H9 (cell line): ENCODE results near the gene MBD3L1. TPM values are rescaled to one million over a fixed set of nuclear protein-coding genes. Genes with fewer than 3 reads are reported as not detected.

Source experiments
- DNase-seq: peaks from one replicate; pipeline ENCODE4 v3.0.0-alpha.2; 2017
- H2AFZ ChIP-seq: one replicate; pipeline ENCODE4 v1.6.1; 2013; ENCODE audit warnings: mild to moderate bottlenecking, low read length, control low read depth, moderate library complexity
- H2AK5ac ChIP-seq: 2 replicates; pipeline ENCODE4 v1.6.1; 2013; ENCODE audit warnings: low read length, control low read depth, mixed read lengths; ENCODE audit not compliant: insufficient read length
- H2BK120ac ChIP-seq: one replicate; pipeline ENCODE4 v1.6.1; 2013; ENCODE audit warnings: low read depth, mild to moderate bottlenecking, low read length, control low read depth, inconsistent platforms; ENCODE audit not compliant: poor library complexity, severe bottlenecking
- H2BK12ac ChIP-seq: 2 replicates; pipeline ENCODE4 v1.6.1; 2013; ENCODE audit warnings: low read length, control low read depth, mixed read lengths, low read depth; ENCODE audit not compliant: insufficient read length
- H2BK15ac ChIP-seq: 2 replicates; pipeline ENCODE4 v1.6.1; 2013; ENCODE audit warnings: low read depth, low read length, control low read depth
- H2BK20ac ChIP-seq: one replicate; pipeline ENCODE4 v1.6.1; 2013; ENCODE audit warnings: low read depth, mild to moderate bottlenecking, low read length, control low read depth, inconsistent platforms; ENCODE audit not compliant: poor library complexity, severe bottlenecking
- H2BK5ac ChIP-seq: 2 replicates; pipeline ENCODE4 v1.6.1; 2013; ENCODE audit warnings: low read length, control low read depth, mixed read lengths; ENCODE audit not compliant: insufficient read length
- H3K14ac ChIP-seq: 2 replicates; pipeline ENCODE4 v1.6.1; 2013; ENCODE audit warnings: low read length, control low read depth; ENCODE audit not compliant: insufficient read depth
- H3K18ac ChIP-seq: 2 replicates; pipeline ENCODE4 v1.6.1; 2013; ENCODE audit warnings: low read depth, mild to moderate bottlenecking, mixed read lengths, low read length, control low read depth; ENCODE audit not compliant: insufficient read length
- H3K23ac ChIP-seq: 2 replicates; pipeline ENCODE4 v1.6.1; 2013; ENCODE audit warnings: low read length, control low read depth, mixed read lengths, low read depth; ENCODE audit not compliant: insufficient read length
- H3K23me2 ChIP-seq: 2 replicates; pipeline ENCODE4 v1.6.1; 2013; ENCODE audit warnings: low read depth, mild to moderate bottlenecking, mixed read lengths, low read length, control low read depth; ENCODE audit not compliant: insufficient read length, poor library complexity, severe bottlenecking
- H3K27ac ChIP-seq: 2 replicates; pipeline ENCODE4 v1.5.1; 2013; ENCODE audit warnings: low read length, control low read depth, mixed read lengths, low read depth; ENCODE audit not compliant: insufficient read length
- H3K27me3 ChIP-seq: 2 replicates; pipeline ENCODE4 v1.6.1; 2013; ENCODE audit warnings: low read length, control low read depth, inconsistent platforms; ENCODE audit not compliant: insufficient read depth
- H3K4ac ChIP-seq: 2 replicates; pipeline ENCODE4 v1.6.1; 2013; ENCODE audit warnings: low read depth, mild to moderate bottlenecking, control low read depth, inconsistent platforms, low read length, moderate library complexity
- H3K4me1 ChIP-seq: 2 replicates; pipeline ENCODE4 v1.6.1; 2013; ENCODE audit warnings: low read length, control low read depth, inconsistent platforms; ENCODE audit not compliant: insufficient read depth
- H3K4me2 ChIP-seq: 2 replicates; pipeline ENCODE4 v1.6.1; 2013; ENCODE audit warnings: low read length, control low read depth, mixed read lengths; ENCODE audit not compliant: insufficient read length, insufficient read depth
- H3K56ac ChIP-seq: 2 replicates; pipeline ENCODE4 v1.6.1; 2013; ENCODE audit warnings: low read depth, mild to moderate bottlenecking, mixed read lengths, low read length, control low read depth; ENCODE audit not compliant: insufficient read length
- H3K79me1 ChIP-seq: 2 replicates; pipeline ENCODE4 v1.6.1; 2013; ENCODE audit warnings: low read depth, mild to moderate bottlenecking, moderate library complexity, low read length, control low read depth, inconsistent platforms; ENCODE audit not compliant: insufficient read depth, poor library complexity, severe bottlenecking
- H3K79me2 ChIP-seq: 2 replicates; pipeline ENCODE4 v1.6.1; 2013; ENCODE audit warnings: low read length, control low read depth, inconsistent platforms; ENCODE audit not compliant: insufficient read depth
- H3K9ac ChIP-seq: 2 replicates; pipeline ENCODE4 v1.6.1; 2013; ENCODE audit warnings: low read length, control low read depth, mixed read lengths; ENCODE audit not compliant: insufficient read length; ENCODE audit errors: extremely low read depth
- H3K9me3 ChIP-seq: one replicate; pipeline ENCODE4 v1.6.1; 2013; ENCODE audit warnings: low read depth, low read length, inconsistent platforms; ENCODE audit not compliant: control insufficient read depth
- H3T11ph ChIP-seq: one replicate; pipeline ENCODE4 v1.6.1; 2013; ENCODE audit warnings: mild to moderate bottlenecking, low read length, control low read depth, inconsistent platforms
- H4K20me1 ChIP-seq: one replicate; pipeline ENCODE4 v1.6.1; 2013; ENCODE audit not compliant: control insufficient read depth, insufficient read length, insufficient read depth
- H4K5ac ChIP-seq: 2 replicates; pipeline ENCODE4 v1.6.1; 2013; ENCODE audit warnings: low read depth, mild to moderate bottlenecking, mixed read lengths, low read length, control low read depth; ENCODE audit not compliant: insufficient read length
- H4K8ac ChIP-seq: replicated peaks from 2 replicates; pipeline ENCODE4 v1.6.1; 2013; ENCODE audit warnings: low read length, control low read depth, mixed read lengths, low read depth; ENCODE audit not compliant: insufficient read length
- H4K91ac ChIP-seq: 2 replicates; pipeline ENCODE4 v1.6.1; 2013; ENCODE audit warnings: low read depth, mild to moderate bottlenecking, moderate library complexity, mixed read lengths, low read length, control low read depth; ENCODE audit not compliant: insufficient read length
- H3K27ac Mint-ChIP-seq, 3 experiments: 2 replicates in 2 of 3; 3 replicates in 1 of 3; pipeline ENCODE4 v1.8.0; 2020 to 2021; ENCODE audit warnings: mixed read lengths in 3 of 3, mild to moderate bottlenecking in 1 of 3, moderate library complexity in 1 of 3
- H3K27me3 Mint-ChIP-seq: 2 replicates; pipeline ENCODE4 v1.8.0; 2021; ENCODE audit warnings: low read depth, mild to moderate bottlenecking, moderate library complexity, mixed read lengths
- H3K36me3 Mint-ChIP-seq, 3 experiments: 2 replicates in 2 of 3; 3 replicates in 1 of 3; pipeline ENCODE4 v1.8.0; 2020 to 2021; ENCODE audit warnings: low read depth in 3 of 3, mixed read lengths in 3 of 3; ENCODE audit not compliant: insufficient read depth in 1 of 3
- H3K4me1 Mint-ChIP-seq, 2 experiments: 2 replicates each; pipeline ENCODE4 v1.8.0; 2020; ENCODE audit warnings: mixed read lengths in 2 of 2
- H3K4me3 Mint-ChIP-seq, 2 experiments: 2 replicates in 1 of 2; 3 replicates in 1 of 2; pipeline ENCODE4 v1.8.0; 2020 to 2021; ENCODE audit warnings: mild to moderate bottlenecking in 2 of 2, mixed read lengths in 2 of 2, moderate library complexity in 1 of 2
- H3K9me3 Mint-ChIP-seq, 2 experiments: 2 replicates in 1 of 2; 3 replicates in 1 of 2; pipeline ENCODE4 v1.8.0; 2020; ENCODE audit warnings: mild to moderate bottlenecking in 2 of 2, mixed read lengths in 2 of 2, moderate library complexity in 1 of 2
- WGBS: extraction: QIAGEN DNeasy Blood & Tissue Kit; methylation state at CpG from one replicate; pipeline ENCODE4 v1.1.7; 2013; ENCODE audit warnings: missing lambda C conversion rate, low lambda C conversion rate, mixed read lengths; ENCODE audit not compliant: insufficient read length; ENCODE audit errors: extremely low coverage; 5-methylcytosine and 5-hydroxymethylcytosine counted together
- total RNA-seq: library from RNA; stranded (reverse); gene quantifications from 2 replicates; pipeline ENCODE4 v1.2.1, GENCODE V29; 2021
- TF ChIP-seq, protein P1 (sequence below): fragments of 200-600 bp; sonication (generic); conservative IDR thresholded peaks from 3 replicates; pipeline ENCODE4 v1.8.0; 2021; ENCODE audit warnings: antibody characterized with exemption, mild to moderate bottlenecking

Gene MBD3L1
- total RNA-seq, 1 experiment from 2014 or later = not detected

DNA sequence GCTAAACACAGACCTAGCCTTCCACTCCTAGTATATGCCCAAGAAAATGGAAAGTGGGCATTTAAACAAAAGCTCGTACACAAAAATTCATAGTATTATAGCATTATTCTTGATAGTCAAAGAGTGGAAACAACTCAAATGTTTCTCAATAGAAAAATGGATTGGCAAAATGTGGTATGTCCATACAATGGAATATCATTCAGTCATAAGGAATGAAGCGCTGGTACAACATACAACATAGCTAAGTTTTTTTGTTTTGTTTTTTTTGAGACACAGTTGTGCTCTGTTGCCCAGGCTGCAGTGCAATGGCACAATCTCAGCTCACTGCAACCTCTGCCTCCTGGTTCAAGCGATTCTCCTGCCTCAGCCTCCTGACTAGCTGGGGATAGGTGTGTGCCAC, 11.9 kb upstream of the MBD3L1 start:
- no peak overlapping the region for H2AFZ ChIP-seq
- no peak overlapping the region for H2BK12ac ChIP-seq
- TF ChIP-seq, protein P1, sequence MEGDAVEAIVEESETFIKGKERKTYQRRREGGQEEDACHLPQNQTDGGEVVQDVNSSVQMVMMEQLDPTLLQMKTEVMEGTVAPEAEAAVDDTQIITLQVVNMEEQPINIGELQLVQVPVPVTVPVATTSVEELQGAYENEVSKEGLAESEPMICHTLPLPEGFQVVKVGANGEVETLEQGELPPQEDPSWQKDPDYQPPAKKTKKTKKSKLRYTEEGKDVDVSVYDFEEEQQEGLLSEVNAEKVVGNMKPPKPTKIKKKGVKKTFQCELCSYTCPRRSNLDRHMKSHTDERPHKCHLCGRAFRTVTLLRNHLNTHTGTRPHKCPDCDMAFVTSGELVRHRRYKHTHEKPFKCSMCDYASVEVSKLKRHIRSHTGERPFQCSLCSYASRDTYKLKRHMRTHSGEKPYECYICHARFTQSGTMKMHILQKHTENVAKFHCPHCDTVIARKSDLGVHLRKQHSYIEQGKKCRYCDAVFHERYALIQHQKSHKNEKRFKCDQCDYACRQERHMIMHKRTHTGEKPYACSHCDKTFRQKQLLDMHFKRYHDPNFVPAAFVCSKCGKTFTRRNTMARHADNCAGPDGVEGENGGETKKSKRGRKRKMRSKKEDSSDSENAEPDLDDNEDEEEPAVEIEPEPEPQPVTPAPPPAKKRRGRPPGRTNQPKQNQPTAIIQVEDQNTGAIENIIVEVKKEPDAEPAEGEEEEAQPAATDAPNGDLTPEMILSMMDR = no peak
- no peaks in the 10 kb centered on the region for H3K23me2 ChIP-seq
- H2BK5ac ChIP-seq = no peak overlapping the region
- H2BK120ac ChIP-seq = no peak overlapping the region
- H4K91ac ChIP-seq = no peak overlapping the region
- no peak overlapping the region for H3K4me2 ChIP-seq
- no peak overlapping the region for H3K56ac ChIP-seq
- H3K27me3 ChIP-seq = no peaks in the 10 kb centered on the region
- Mint-ChIP-seq H3K9me3 (peaks cover 74 to 92% of the 10 kb centered on the region in 2 experiments), H3K27ac (no peak overlapping the region), H3K27me3 (no peaks in the 10 kb centered on the region; the same call in 1 of the 2 replicates), H3K4me3 (no peak overlapping the region), H3K36me3 (peaks cover 96 to 100% (median 98%) of the 10 kb centered on the region in 3 experiments), H3K4me1 (no peaks in the 10 kb centered on the region)
- no peaks in the 10 kb centered on the region for H4K20me1 ChIP-seq
- H3K4ac ChIP-seq = no peak overlapping the region
- H3K23ac ChIP-seq = no peak overlapping the region
- WGBS = no CpG with 5 or more reads among the region's 3 CpGs
- H4K8ac ChIP-seq = no peak overlapping the region
- H3K27ac ChIP-seq = no peak overlapping the region
- DNase-seq = no peak
- H3T11ph ChIP-seq = no peak overlapping the region
- no peaks in the 10 kb centered on the region for H3K79me1 ChIP-seq
- H3K79me2 ChIP-seq = no peaks in the 10 kb centered on the region
- H3K4me1 ChIP-seq = no peaks in the 10 kb centered on the region
- H2AK5ac ChIP-seq = no peak overlapping the region
- no peak overlapping the region for H2BK20ac ChIP-seq
- H3K9me3 ChIP-seq = peaks cover 22% of the 10 kb centered on the region
- no peak overlapping the region for H3K14ac ChIP-seq
- H3K18ac ChIP-seq = no peak overlapping the region
- no peak overlapping the region for H2BK15ac ChIP-seq
- no peak overlapping the region for H3K9ac ChIP-seq
- H4K5ac ChIP-seq = no peak overlapping the region
